IMR-90 (cell line): Measurements from ENCODE around the gene SRBD1. TPM values are rescaled to one million over a fixed set of nuclear protein-coding genes. Genes with fewer than 3 reads are reported as not detected.

ENCODE experiments used
- ATAC-seq: fragments of 200-7000 bp; cut with Tn5 transposase; 2 replicates; pipeline ENCODE4 v1.9.1; 2020; ENCODE audit warnings: low read depth, mild to moderate bottlenecking, moderate library complexity
- BruUV-seq: library from RNA; stranded (reverse); fragments of 400-500 nt; replicated peaks from 2 replicates; lab custom pipeline; 2021; lab: Mats Ljungman, UMichigan
- CTCF ChIA-PET: fragments of 300-600 bp; formaldehyde crosslinking; extraction: SDS; loops from one replicate; lab custom pipeline; 2021; ENCODE audit warnings: antibody characterized with exemption; lab: Yijun Ruan, JAX
- POLR2A ChIA-PET: fragments of 300-600 bp; sonication (Branson Sonifier 250); formaldehyde crosslinking; loops from one replicate; lab custom pipeline; 2022; ENCODE audit warnings: antibody characterized with exemption; ENCODE audit not compliant: unreplicated experiment; lab: Charles Lee
- DNase-seq: peaks from one replicate; pipeline ENCODE4 v3.0.0; 2013
- H2AFZ ChIP-seq: replicated peaks from 2 replicates; pipeline ENCODE3; 2013; ENCODE audit warnings: low read length, mild to moderate bottlenecking; ENCODE audit not compliant: poor library complexity
- H2AK5ac ChIP-seq: 2 replicates; pipeline ENCODE4 v1.6.1; 2013; ENCODE audit warnings: low read depth, low read length, inconsistent platforms
- H2AK9ac ChIP-seq: replicated peaks from 2 replicates; pipeline ENCODE3; 2013; ENCODE audit warnings: mild to moderate bottlenecking, low read depth, low read length, moderate library complexity; ENCODE audit not compliant: poor library complexity
- H2BK120ac ChIP-seq: 2 replicates; pipeline ENCODE4 v1.6.1; 2013; ENCODE audit warnings: low read depth, low read length, inconsistent platforms
- H2BK15ac ChIP-seq: 3 replicates; pipeline ENCODE4 v1.6.1; 2013; ENCODE audit warnings: low read depth, low read length, inconsistent platforms
- H2BK20ac ChIP-seq: 2 replicates; pipeline ENCODE4 v1.6.1; 2013; ENCODE audit warnings: low read depth, mild to moderate bottlenecking, inconsistent platforms, low read length, moderate library complexity
- H2BK5ac ChIP-seq: 2 replicates; pipeline ENCODE4 v1.6.1; 2013; ENCODE audit warnings: mild to moderate bottlenecking, low read depth, low read length, inconsistent platforms; ENCODE audit not compliant: poor library complexity, severe bottlenecking
- H3K14ac ChIP-seq: replicated peaks from 2 replicates; pipeline ENCODE4 v1.6.1; 2013; ENCODE audit warnings: low read depth, low read length, inconsistent platforms
- H3K18ac ChIP-seq: 2 replicates; pipeline ENCODE4 v1.6.1; 2013; ENCODE audit warnings: low read depth, low read length, control low read depth
- H3K23ac ChIP-seq: 2 replicates; pipeline ENCODE4 v1.6.1; 2013; ENCODE audit warnings: low read depth, low read length, inconsistent platforms
- H3K27ac ChIP-seq: 2 replicates; pipeline ENCODE4 v1.5.1; 2013; ENCODE audit warnings: mild to moderate bottlenecking, control low read depth, low read length; ENCODE audit not compliant: insufficient read depth
- H3K27me3 ChIP-seq: 2 replicates; pipeline ENCODE4 v1.6.1; 2013; ENCODE audit warnings: low read length; ENCODE audit not compliant: control insufficient read depth, insufficient read depth
- H3K36me3 ChIP-seq: 2 replicates; pipeline ENCODE4 v1.6.1; 2013; ENCODE audit warnings: low read length, mixed read lengths; ENCODE audit not compliant: control insufficient read depth, insufficient read depth
- H3K4ac ChIP-seq: 2 replicates; pipeline ENCODE4 v1.6.1; 2013; ENCODE audit warnings: low read depth, low read length, inconsistent platforms
- H3K4me1 ChIP-seq: 2 replicates; pipeline ENCODE4 v1.6.1; 2013; ENCODE audit warnings: low read length, mixed read lengths; ENCODE audit not compliant: control insufficient read depth, insufficient read depth
- H3K4me2 ChIP-seq: 2 replicates; pipeline ENCODE4 v1.6.1; 2013; ENCODE audit warnings: low read depth, mild to moderate bottlenecking, control low read depth, low read length, moderate library complexity
- H3K4me3 ChIP-seq: 2 replicates; pipeline ENCODE4 v1.5.1; 2013; ENCODE audit warnings: low read depth, mild to moderate bottlenecking, control low read depth, low read length, moderate library complexity; ENCODE audit not compliant: insufficient read depth
- H3K56ac ChIP-seq: 2 replicates; pipeline ENCODE4 v1.6.1; 2013; ENCODE audit warnings: low read length, inconsistent platforms; ENCODE audit not compliant: insufficient read depth; ENCODE audit errors: extremely low read depth
- H3K79me1 ChIP-seq, 2 experiments: 2 replicates each; pipeline ENCODE4 v1.6.1; 2013; ENCODE audit warnings: low read length in 2 of 2, inconsistent platforms in 1 of 2, low read depth in 1 of 2
- H3K9ac ChIP-seq: 2 replicates; pipeline ENCODE4 v1.6.1; 2013; ENCODE audit warnings: low read depth, low read length, control low read depth
- H3K9me1 ChIP-seq: 2 replicates; pipeline ENCODE4 v1.6.1; 2013; ENCODE audit warnings: low read length, inconsistent platforms; ENCODE audit not compliant: insufficient read depth
- H3K9me3 ChIP-seq: 2 replicates; pipeline ENCODE4 v1.6.1; 2013; ENCODE audit warnings: low read length; ENCODE audit not compliant: control insufficient read depth, insufficient read depth
- H4K20me1 ChIP-seq: 2 replicates; pipeline ENCODE4 v1.6.1; 2013; ENCODE audit warnings: low read length, inconsistent platforms; ENCODE audit not compliant: insufficient read depth
- H4K5ac ChIP-seq: 2 replicates; pipeline ENCODE4 v1.6.1; 2013; ENCODE audit warnings: mild to moderate bottlenecking, low read depth, low read length, control low read depth
- H4K8ac ChIP-seq, 2 experiments: 2 replicates each; pipeline ENCODE4 v1.6.1; 2013; ENCODE audit warnings: low read depth in 2 of 2, low read length in 2 of 2, control low read depth in 1 of 2, inconsistent platforms in 1 of 2
- H4K91ac ChIP-seq: 2 replicates; pipeline ENCODE4 v1.6.1; 2013; ENCODE audit warnings: low read depth, low read length, inconsistent platforms; ENCODE audit not compliant: insufficient read depth
- BHLHE40 ChIP-seq: fragments of 150-350 bp; IDR thresholded peaks from 2 replicates; pipeline ENCODE4 v1.6.1; 2016; ENCODE audit warnings: mild to moderate bottlenecking, low read depth, low read length
- CEBPB ChIP-seq: IDR thresholded peaks from 2 replicates; pipeline ENCODE4 v1.6.1; 2012; ENCODE audit warnings: low read depth, low read length, improper control_type of control experiment
- CHD1 ChIP-seq: IDR thresholded peaks from 2 replicates; pipeline ENCODE4 v1.6.1; 2012; ENCODE audit warnings: low read depth, low read length, improper control_type of control experiment
- FOS ChIP-seq: fragments of 150-350 bp; IDR thresholded peaks from 2 replicates; pipeline ENCODE4 v1.6.1; 2016; ENCODE audit warnings: low read depth, low read length
- MAFK ChIP-seq: IDR thresholded peaks from 2 replicates; pipeline ENCODE4 v1.6.1; 2012; ENCODE audit warnings: low read depth, low read length, improper control_type of control experiment
- MAZ ChIP-seq: IDR thresholded peaks from 2 replicates; pipeline ENCODE4 v1.6.1; 2012; ENCODE audit warnings: low read depth, mild to moderate bottlenecking, low read length, improper control_type of control experiment, moderate library complexity, borderline replicate concordance
- MXI1 ChIP-seq: IDR thresholded peaks from 2 replicates; pipeline ENCODE4 v1.6.1; 2012; ENCODE audit warnings: low read depth, mild to moderate bottlenecking, low read length, moderate library complexity, borderline replicate concordance
- NFE2L2 ChIP-seq: fragments of 150-350 bp; IDR thresholded peaks from 2 replicates; pipeline ENCODE4 v1.6.1; 2016; ENCODE audit warnings: low read depth, mild to moderate bottlenecking, low read length
- POLR2A ChIP-seq: IDR thresholded peaks from 2 replicates; pipeline ENCODE4 v1.6.1; 2012; ENCODE audit warnings: mild to moderate bottlenecking, low read depth, low read length
- RAD21 ChIP-seq: IDR thresholded peaks from 2 replicates; pipeline ENCODE4 v1.6.1; 2012; ENCODE audit warnings: low read length, improper control_type of control experiment
- RCOR1 ChIP-seq: IDR thresholded peaks from 2 replicates; pipeline ENCODE4 v1.6.1; 2012; ENCODE audit warnings: mild to moderate bottlenecking, low read length, improper control_type of control experiment; ENCODE audit not compliant: insufficient replicate concordance
- RFX5 ChIP-seq: IDR thresholded peaks from 2 replicates; pipeline ENCODE4 v1.8.0; 2012; ENCODE audit warnings: low read depth, mild to moderate bottlenecking, low read length, moderate library complexity
- SMC3 ChIP-seq: fragments of 150-350 bp; IDR thresholded peaks from 2 replicates; pipeline ENCODE4 v1.6.1; 2016; ENCODE audit warnings: low read depth, mild to moderate bottlenecking, antibody characterized with exemption, low read length, moderate library complexity
- WGBS, 2 experiments: methylation state at CpG; one replicate each; pipeline versions ENCODE4 v1.1.5 to v1.1.7; 2013; ENCODE audit warnings: missing lambda C conversion rate in 2 of 2; ENCODE audit not compliant: insufficient read length in 1 of 2; ENCODE audit errors: extremely low coverage in 2 of 2; 5-methylcytosine and 5-hydroxymethylcytosine counted together
- dilution Hi-C: fragments of 300-500 bp; cut with HindIII; formaldehyde crosslinking; loops from one replicate; pipeline ENCODE4 v1.14.3; 2018; ENCODE audit warnings: low sequenced_read_pairs; ENCODE audit not compliant: unreplicated experiment
- in situ Hi-C: fragments of 300-500 bp; cut with MboI; formaldehyde crosslinking; loops from 3 replicates; pipeline ENCODE4 v1.14.3; 2019; ENCODE audit warnings: low sequenced_read_pairs, inconsistent platforms, mixed read lengths
- intact Hi-C: fragments of 100-400 bp; cut with micrococcal nuclease; formaldehyde crosslinking; loops from 2 replicates; pipeline ENCODE4 v1.10.0; 2022
- polyA plus RNA-seq, 3 experiments: library from polyadenylated mRNA; depleted of rRNA; stranded (reverse); fragments of >200 nt; gene quantifications; 2 replicates each; pipeline ENCODE4 v1.2.3, GENCODE V29; 2012; ENCODE audit warnings: low replicate concordance in 1 of 3
- total RNA-seq: library from RNA; depleted of rRNA; stranded (reverse); fragments of >200 nt; gene quantifications from 2 replicates; pipeline ENCODE4 v1.2.3, GENCODE V29; 2012
- TF ChIP-seq, protein P1 (sequence below): fragments of 150-350 bp; IDR thresholded peaks from 2 replicates; pipeline ENCODE4 v1.6.1; 2016; ENCODE audit warnings: low read depth, mild to moderate bottlenecking, low read length, moderate library complexity, borderline replicate concordance
- TF ChIP-seq, protein P2 (sequence below): conservative IDR thresholded peaks from 2 replicates; pipeline ENCODE4 v1.5.1; 2012; ENCODE audit warnings: mild to moderate bottlenecking, low read depth, low read length, improper control_type of control experiment
- TF ChIP-seq, protein P3 (sequence below): fragments of 150-350 bp; IDR thresholded peaks from 2 replicates; pipeline ENCODE4 v1.6.1; 2017; ENCODE audit warnings: mild to moderate bottlenecking, antibody characterized with exemption, low read length, low read depth

The SRBD1 gene
- total and polyA plus RNA-seq, 2 of the 4 experiments (the other 2 are of a cell fraction) = 3.5 to 14.7 TPM

- in situ Hi-C loops (no loop called here), dilution Hi-C loops (no loop called here), intact Hi-C loops (no loop called here)
- ATAC-seq (no peak), DNase-seq (no peak)
- no peak for TF ChIP-seq BHLHE40
- TF ChIP-seq MXI1 = no peak
- TF ChIP-seq, protein P1, sequence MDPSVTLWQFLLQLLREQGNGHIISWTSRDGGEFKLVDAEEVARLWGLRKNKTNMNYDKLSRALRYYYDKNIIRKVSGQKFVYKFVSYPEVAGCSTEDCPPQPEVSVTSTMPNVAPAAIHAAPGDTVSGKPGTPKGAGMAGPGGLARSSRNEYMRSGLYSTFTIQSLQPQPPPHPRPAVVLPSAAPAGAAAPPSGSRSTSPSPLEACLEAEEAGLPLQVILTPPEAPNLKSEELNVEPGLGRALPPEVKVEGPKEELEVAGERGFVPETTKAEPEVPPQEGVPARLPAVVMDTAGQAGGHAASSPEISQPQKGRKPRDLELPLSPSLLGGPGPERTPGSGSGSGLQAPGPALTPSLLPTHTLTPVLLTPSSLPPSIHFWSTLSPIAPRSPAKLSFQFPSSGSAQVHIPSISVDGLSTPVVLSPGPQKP = no peak
- TF ChIP-seq, protein P2, sequence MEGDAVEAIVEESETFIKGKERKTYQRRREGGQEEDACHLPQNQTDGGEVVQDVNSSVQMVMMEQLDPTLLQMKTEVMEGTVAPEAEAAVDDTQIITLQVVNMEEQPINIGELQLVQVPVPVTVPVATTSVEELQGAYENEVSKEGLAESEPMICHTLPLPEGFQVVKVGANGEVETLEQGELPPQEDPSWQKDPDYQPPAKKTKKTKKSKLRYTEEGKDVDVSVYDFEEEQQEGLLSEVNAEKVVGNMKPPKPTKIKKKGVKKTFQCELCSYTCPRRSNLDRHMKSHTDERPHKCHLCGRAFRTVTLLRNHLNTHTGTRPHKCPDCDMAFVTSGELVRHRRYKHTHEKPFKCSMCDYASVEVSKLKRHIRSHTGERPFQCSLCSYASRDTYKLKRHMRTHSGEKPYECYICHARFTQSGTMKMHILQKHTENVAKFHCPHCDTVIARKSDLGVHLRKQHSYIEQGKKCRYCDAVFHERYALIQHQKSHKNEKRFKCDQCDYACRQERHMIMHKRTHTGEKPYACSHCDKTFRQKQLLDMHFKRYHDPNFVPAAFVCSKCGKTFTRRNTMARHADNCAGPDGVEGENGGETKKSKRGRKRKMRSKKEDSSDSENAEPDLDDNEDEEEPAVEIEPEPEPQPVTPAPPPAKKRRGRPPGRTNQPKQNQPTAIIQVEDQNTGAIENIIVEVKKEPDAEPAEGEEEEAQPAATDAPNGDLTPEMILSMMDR = no peak
- no peak for TF ChIP-seq CHD1
- TF ChIP-seq RAD21 = no peak
- TF ChIP-seq MAFK = no peak
- no peak for TF ChIP-seq CEBPB
- TF ChIP-seq, protein P3, sequence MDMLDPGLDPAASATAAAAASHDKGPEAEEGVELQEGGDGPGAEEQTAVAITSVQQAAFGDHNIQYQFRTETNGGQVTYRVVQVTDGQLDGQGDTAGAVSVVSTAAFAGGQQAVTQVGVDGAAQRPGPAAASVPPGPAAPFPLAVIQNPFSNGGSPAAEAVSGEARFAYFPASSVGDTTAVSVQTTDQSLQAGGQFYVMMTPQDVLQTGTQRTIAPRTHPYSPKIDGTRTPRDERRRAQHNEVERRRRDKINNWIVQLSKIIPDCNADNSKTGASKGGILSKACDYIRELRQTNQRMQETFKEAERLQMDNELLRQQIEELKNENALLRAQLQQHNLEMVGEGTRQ = no peak
- TF ChIP-seq SMC3 = no peak
- TF ChIP-seq POLR2A = no peak
- no peak for TF ChIP-seq NFE2L2
- no peak for TF ChIP-seq RFX5
- TF ChIP-seq FOS = no peak
- TF ChIP-seq MAZ = no peak
- no peak for TF ChIP-seq RCOR1
- Histone ChIP-seq H4K5ac (no peak overlapping the region), H2BK5ac (no peak overlapping the region), H2AK9ac (no peak overlapping the region), H3K36me3 (no peaks in the 10 kb centered on the region), H3K14ac (no peak overlapping the region), H3K27ac (no peak overlapping the region), H3K27me3 (no peaks in the 10 kb centered on the region), H3K4me2 (no peak overlapping the region), H4K91ac (no peak overlapping the region), H2BK20ac (no peak overlapping the region), H2AK5ac (no peak overlapping the region), H3K4ac (no peak overlapping the region), H4K20me1 (no peaks in the 10 kb centered on the region), H3K4me3 (no peak overlapping the region), H3K79me1 (no peaks in the 10 kb centered on the region), H2BK15ac (no peak overlapping the region), H4K8ac (no peak overlapping the region), H3K18ac (no peak overlapping the region), H3K9me3 (no peaks in the 10 kb centered on the region), H3K9ac (no peak overlapping the region), H3K23ac (no peak overlapping the region), H3K56ac (no peak overlapping the region), H3K4me1 (no peaks in the 10 kb centered on the region), H2BK120ac (no peak overlapping the region), H2AFZ (no peak overlapping the region), H3K9me1 (no peaks in the 10 kb centered on the region)
- ChIA-PET POLR2A (interaction anchor here (0.7 kb wide), 1 partner anchor 143 kb away, joined by 5 read pairs; no protein-coding TSS in a partner anchor), CTCF (interaction anchor here (1.3 kb wide), 1 partner anchor 10 kb away, joined by 4 read pairs; no protein-coding TSS in a partner anchor)
- BruUV-seq = no TSS peak
- no CpG with 5 or more reads among the region's 2 CpGs for WGBS, 2 experiments
Observed at GRCh38 chr2:45518546-45518945, 92.5 kb downstream of the SRBD1 start.
